PC-9 (cell line): ENCODE results near the gene ELMOD1.

ENCODE experiments used
- EZH2 ChIP-seq: fragments of 200-600 bp; sonication (generic); IDR thresholded peaks from 2 replicates; pipeline ENCODE4 v1.8.0; 2017; ENCODE audit warnings: antibody characterized with exemption, low read depth
- TF ChIP-seq, protein P1 (sequence below): fragments of 200-600 bp; sonication (generic); conservative IDR thresholded peaks from 2 replicates; pipeline ENCODE4 v1.6.1; 2017; ENCODE audit warnings: mixed run types, antibody characterized with exemption, mild to moderate bottlenecking, moderate library complexity

- TF ChIP-seq, protein P1, sequence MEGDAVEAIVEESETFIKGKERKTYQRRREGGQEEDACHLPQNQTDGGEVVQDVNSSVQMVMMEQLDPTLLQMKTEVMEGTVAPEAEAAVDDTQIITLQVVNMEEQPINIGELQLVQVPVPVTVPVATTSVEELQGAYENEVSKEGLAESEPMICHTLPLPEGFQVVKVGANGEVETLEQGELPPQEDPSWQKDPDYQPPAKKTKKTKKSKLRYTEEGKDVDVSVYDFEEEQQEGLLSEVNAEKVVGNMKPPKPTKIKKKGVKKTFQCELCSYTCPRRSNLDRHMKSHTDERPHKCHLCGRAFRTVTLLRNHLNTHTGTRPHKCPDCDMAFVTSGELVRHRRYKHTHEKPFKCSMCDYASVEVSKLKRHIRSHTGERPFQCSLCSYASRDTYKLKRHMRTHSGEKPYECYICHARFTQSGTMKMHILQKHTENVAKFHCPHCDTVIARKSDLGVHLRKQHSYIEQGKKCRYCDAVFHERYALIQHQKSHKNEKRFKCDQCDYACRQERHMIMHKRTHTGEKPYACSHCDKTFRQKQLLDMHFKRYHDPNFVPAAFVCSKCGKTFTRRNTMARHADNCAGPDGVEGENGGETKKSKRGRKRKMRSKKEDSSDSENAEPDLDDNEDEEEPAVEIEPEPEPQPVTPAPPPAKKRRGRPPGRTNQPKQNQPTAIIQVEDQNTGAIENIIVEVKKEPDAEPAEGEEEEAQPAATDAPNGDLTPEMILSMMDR = no peak
- TF ChIP-seq EZH2 = no peak
These were observed 119.4 kb downstream of the ELMOD1 start for GRCh38 chr11:107710301-107710700.
